ENCODE data around the gene KIF16B.

GRCh38 chr20:16299897-16300296, 273.4 kb downstream of the KIF16B start:
- no peak for TF ChIP-seq RARB (CRISPR knock-in tag; IDR thresholded peaks at IDR 0.05)
- TF ChIP-seq BACH2 (CRISPR knock-in tag; IDR thresholded peaks at IDR 0.05; ENCODE audit: borderline replicate concordance): no peak
- no peak for TF ChIP-seq SNAI2 (CRISPR knock-in tag; IDR thresholded peaks at IDR 0.05)
- no peak for TF ChIP-seq GLIS3 (CRISPR knock-in tag; IDR thresholded peaks at IDR 0.05)
- no peak for TF ChIP-seq ZFP3 (CRISPR knock-in tag; IDR thresholded peaks at IDR 0.05)
- no peak for TF ChIP-seq ISL1 (CRISPR knock-in tag; IDR thresholded peaks at IDR 0.05)
- TF ChIP-seq TSHZ2 (CRISPR knock-in tag; IDR thresholded peaks at IDR 0.05): no peak
- TF ChIP-seq ZNF70 (CRISPR knock-in tag; IDR thresholded peaks at IDR 0.05): no peak
- no peak for TF ChIP-seq PATZ1 (CRISPR knock-in tag; IDR thresholded peaks at IDR 0.05; ENCODE audit: borderline replicate concordance)
- no peak for TF ChIP-seq ESRRG (CRISPR knock-in tag; IDR thresholded peaks at IDR 0.05)
- TF ChIP-seq ARNTL (CRISPR knock-in tag; IDR thresholded peaks at IDR 0.05; ENCODE audit: borderline replicate concordance, low read depth): no peak
- no peak for TF ChIP-seq ZC3H10 (CRISPR knock-in tag; IDR thresholded peaks at IDR 0.05)
- no peak for TF ChIP-seq CSRNP3 (CRISPR knock-in tag; IDR thresholded peaks at IDR 0.05)
- TF ChIP-seq ZNF565 (CRISPR knock-in tag; conservative IDR thresholded peaks at IDR 0.05; ENCODE audit: low read depth): no peak

Data from SK-N-SH treated with all-trans-retinoic acid at 6 μM for 48 hours (cell line).